Measurements from ENCODE around the gene CFAP52. TPM values are rescaled to one million over a fixed set of nuclear protein-coding genes. Genes with fewer than 3 reads are reported as not detected.

Gene CFAP52
- total RNA-seq, 1 experiment from 2014 or later, result not detected

DNA sequence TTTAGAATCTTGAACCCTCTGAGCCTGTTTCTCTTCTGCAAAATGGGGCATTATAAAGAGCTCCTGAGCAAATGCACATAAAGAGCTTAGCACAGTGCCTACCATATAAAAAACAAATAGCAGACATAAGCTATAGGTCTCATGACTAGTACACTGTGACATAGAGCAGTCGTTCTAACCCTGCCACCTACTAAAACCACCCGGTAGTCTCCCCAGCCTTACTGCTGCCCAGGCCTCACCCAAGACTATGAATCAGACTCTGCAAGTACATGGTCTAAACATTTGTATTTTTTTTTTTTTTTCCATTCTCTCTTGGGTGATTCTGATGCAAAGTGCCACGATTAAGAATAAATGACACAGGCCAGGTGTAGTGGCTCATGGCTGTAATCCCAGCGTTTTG, 34.7 kb upstream of the CFAP52 start:
- H2BK15ac ChIP-seq (ENCODE audit: low read depth, low read length), result no peak overlapping the region
- H3T11ph ChIP-seq (ENCODE audit: low read length), result no peak overlapping the region
- H4K8ac ChIP-seq (replicated peaks; ENCODE audit: insufficient read length, low read depth, low read length), result no peak overlapping the region
- H2AFZ ChIP-seq (ENCODE audit: low read length), result no peak overlapping the region
- H2BK20ac ChIP-seq (ENCODE audit: low read depth, low read length, poor library complexity, severe bottlenecking), result no peak overlapping the region
- Mint-ChIP-seq H3K4me3 (no peak overlapping the region), H3K36me3 (ENCODE audit: insufficient read depth in 1 of 3, low read depth in 3 of 3) (peaks cover 0 to 9% (median 6%) of the 10 kb centered on the region in 3 experiments; a peak in 5 of 7 replicates), H3K27me3 (ENCODE audit: low read depth) (peaks cover 2% of the 10 kb centered on the region; the same call in 1 of the 2 replicates), H3K27ac (no peak overlapping the region), H3K9me3 (no peaks in the 10 kb centered on the region), H3K4me1 (0 out of 4 replicates have a peak, but pooled peaks cover 0 to 3% of the 10 kb centered on the region in 2 experiments)
- H3K4me1 ChIP-seq (ENCODE audit: insufficient read depth, low read length), result no peaks in the 10 kb centered on the region
- no CpG with 5 or more reads among the region's 4 CpGs for WGBS (ENCODE audit: extremely low coverage, insufficient read length, low lambda C conversion rate)
- H2BK120ac ChIP-seq (ENCODE audit: low read depth, low read length, poor library complexity, severe bottlenecking), result no peak overlapping the region
- no peaks in the 10 kb centered on the region for H3K27me3 ChIP-seq (ENCODE audit: insufficient read depth, low read length)
- no peak overlapping the region for H3K14ac ChIP-seq (ENCODE audit: insufficient read depth, low read length)
- H3K79me1 ChIP-seq (ENCODE audit: insufficient read depth, low read depth, low read length, poor library complexity, severe bottlenecking), result no peaks in the 10 kb centered on the region
- TF ChIP-seq, protein P1, sequence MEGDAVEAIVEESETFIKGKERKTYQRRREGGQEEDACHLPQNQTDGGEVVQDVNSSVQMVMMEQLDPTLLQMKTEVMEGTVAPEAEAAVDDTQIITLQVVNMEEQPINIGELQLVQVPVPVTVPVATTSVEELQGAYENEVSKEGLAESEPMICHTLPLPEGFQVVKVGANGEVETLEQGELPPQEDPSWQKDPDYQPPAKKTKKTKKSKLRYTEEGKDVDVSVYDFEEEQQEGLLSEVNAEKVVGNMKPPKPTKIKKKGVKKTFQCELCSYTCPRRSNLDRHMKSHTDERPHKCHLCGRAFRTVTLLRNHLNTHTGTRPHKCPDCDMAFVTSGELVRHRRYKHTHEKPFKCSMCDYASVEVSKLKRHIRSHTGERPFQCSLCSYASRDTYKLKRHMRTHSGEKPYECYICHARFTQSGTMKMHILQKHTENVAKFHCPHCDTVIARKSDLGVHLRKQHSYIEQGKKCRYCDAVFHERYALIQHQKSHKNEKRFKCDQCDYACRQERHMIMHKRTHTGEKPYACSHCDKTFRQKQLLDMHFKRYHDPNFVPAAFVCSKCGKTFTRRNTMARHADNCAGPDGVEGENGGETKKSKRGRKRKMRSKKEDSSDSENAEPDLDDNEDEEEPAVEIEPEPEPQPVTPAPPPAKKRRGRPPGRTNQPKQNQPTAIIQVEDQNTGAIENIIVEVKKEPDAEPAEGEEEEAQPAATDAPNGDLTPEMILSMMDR (conservative IDR thresholded peaks at IDR 0.05), result no peak
- no peak overlapping the region for H3K4me2 ChIP-seq (ENCODE audit: insufficient read depth, insufficient read length, low read length)
- no peaks in the 10 kb centered on the region for H4K20me1 ChIP-seq (ENCODE audit: control insufficient read depth, insufficient read depth, insufficient read length)
- no peak overlapping the region for H4K91ac ChIP-seq (ENCODE audit: insufficient read length, low read depth, low read length)
- H3K9ac ChIP-seq (ENCODE audit: extremely low read depth, insufficient read length, low read length), result no peak overlapping the region
- H3K9me3 ChIP-seq (ENCODE audit: control insufficient read depth, low read depth, low read length), result no peaks in the 10 kb centered on the region
- H2BK5ac ChIP-seq (ENCODE audit: insufficient read length, low read length), result no peak overlapping the region
- no peak overlapping the region for H3K56ac ChIP-seq (ENCODE audit: insufficient read length, low read depth, low read length)
- H3K23ac ChIP-seq (ENCODE audit: insufficient read length, low read depth, low read length), result no peak overlapping the region
- no peaks in the 10 kb centered on the region for H3K79me2 ChIP-seq (ENCODE audit: insufficient read depth, low read length)
- no peak overlapping the region for H4K5ac ChIP-seq (ENCODE audit: insufficient read length, low read depth, low read length)
- no peaks in the 10 kb centered on the region for H3K23me2 ChIP-seq (ENCODE audit: insufficient read length, low read depth, low read length, poor library complexity, severe bottlenecking)
- no peak overlapping the region for H2AK5ac ChIP-seq (ENCODE audit: insufficient read length, low read length)
- no peak overlapping the region for H3K18ac ChIP-seq (ENCODE audit: insufficient read length, low read depth, low read length)
- no peak overlapping the region for H3K27ac ChIP-seq (ENCODE audit: insufficient read length, low read depth, low read length)
- no peak overlapping the region for H3K4ac ChIP-seq (ENCODE audit: low read depth, low read length)
- no peak for DNase-seq
- H2BK12ac ChIP-seq (ENCODE audit: insufficient read length, low read depth, low read length), result no peak overlapping the region

Data from H9 (cell line).